Activated CD4-positive, alpha-beta T cell treated with anti-CD3 and anti-CD28 coated beads, Interleukin-2, Interleukin-6, amounts not matched to agents 100 ng/mL and 50 ng/mL, durations not matched to agents 16 hours and 8 hours (primary cell): ENCODE results near the gene RHOBTB3.
A peak's percentile ranks its signal among the peaks of the same experiment; 100 is the strongest.
"Not testable (repeated sequence)": the region's sequence is repeated elsewhere in the genome, so short reads cannot be mapped to it uniquely, and the experiment has no call there.

Experiments
- DNase-seq: peaks from one replicate; pipeline ENCODE4 v3.0.0-alpha.2; 2020

RHOBTB3 gene

GRCh38 chr5:95730730-95731570, at the start of gene RHOBTB3:
TSS of gene RHOBTB3 (plus strand) at chr5:95731336. CDS start at chr5:95731683, 347 bp downstream.
- peak; percentile 30 for DNase-seq

GRCh38 chr5:95682891-95683290, 48.2 kb upstream of the RHOBTB3 start, which contains the start of gene SPATA9:
TSS of gene SPATA9 (minus strand) at chr5:95682991. CDS start at chr5:95682854, 137 bp downstream.
- no peak for DNase-seq

GRCh38 chr5:95684361-95684760, 46.8 kb upstream of the RHOBTB3 start:
- DNase-seq, result no peak

GRCh38 chr5:95686651-95687050, 44.5 kb upstream of the RHOBTB3 start:
- DNase-seq, result no peak

- DNase-seq, result no peak
Observed at GRCh38 chr5:95689680-95690079, 41.5 kb upstream of the RHOBTB3 start.

GRCh38 chr5:95690333-95690732, 40.8 kb upstream of the RHOBTB3 start:
- DNase-seq, result no peak

- DNase-seq, result no peak
Observed at GRCh38 chr5:95697781-95698681, 33.1 kb upstream of the RHOBTB3 start.

- no peak for DNase-seq
Observed at GRCh38 chr5:95699337-95699736, 31.8 kb upstream of the RHOBTB3 start.

GRCh38 chr5:95701074-95701473, 30.1 kb upstream of the RHOBTB3 start:
- no peak for DNase-seq

- no peak for DNase-seq
Observed at GRCh38 chr5:95704150-95704549, 27.0 kb upstream of the RHOBTB3 start.

GRCh38 chr5:95706196-95706595, 24.9 kb upstream of the RHOBTB3 start:
- not testable (repeated sequence) for DNase-seq

GRCh38 chr5:95707055-95707454, 24.1 kb upstream of the RHOBTB3 start:
- DNase-seq, result no peak

GRCh38 chr5:95707534-95708188, 23.5 kb upstream of the RHOBTB3 start:
- not testable (repeated sequence) for DNase-seq

- DNase-seq, result no peak
Observed at GRCh38 chr5:95708876-95709275, 22.3 kb upstream of the RHOBTB3 start.

- DNase-seq, result no peak
Observed at GRCh38 chr5:95709967-95710650, 21.0 kb upstream of the RHOBTB3 start.

GRCh38 chr5:95710651-95711500, 20.3 kb upstream of the RHOBTB3 start:
- not testable (repeated sequence) for DNase-seq

- DNase-seq, result no peak
Observed at GRCh38 chr5:95711501-95712346, 19.4 kb upstream of the RHOBTB3 start.

GRCh38 chr5:95712347-95712958, 18.7 kb upstream of the RHOBTB3 start:
- DNase-seq, result peak; percentile 69

GRCh38 chr5:95713246-95713645, 17.9 kb upstream of the RHOBTB3 start:
- DNase-seq, result not testable (repeated sequence)
